Mucosa of gallbladder (tissue), 1 donor: ENCODE measurements around the gene CMC2. TPM values are rescaled to one million over a fixed set of nuclear protein-coding genes. Genes with fewer than 3 reads are reported as not detected.

ENCODE experiments used
- DNase-seq: peaks from one replicate; pipeline ENCODE4 v3.0.0-alpha.2; 2020; ENCODE audit warnings: low spot score
- total RNA-seq: library from RNA; stranded (reverse); gene quantifications from one replicate; pipeline ENCODE4 v1.2.1, GENCODE V29; 2021
- donor health status: DM: no; HTN: no; CAD: no.

The CMC2 gene
- total RNA-seq, 1 donor from 2014 or later, result 60.7 TPM

GRCh38 chr16:80932708-80933095 is 74.0 kb downstream of the CMC2 start:
- peak; percentile 42 for DNase-seq

DNA sequence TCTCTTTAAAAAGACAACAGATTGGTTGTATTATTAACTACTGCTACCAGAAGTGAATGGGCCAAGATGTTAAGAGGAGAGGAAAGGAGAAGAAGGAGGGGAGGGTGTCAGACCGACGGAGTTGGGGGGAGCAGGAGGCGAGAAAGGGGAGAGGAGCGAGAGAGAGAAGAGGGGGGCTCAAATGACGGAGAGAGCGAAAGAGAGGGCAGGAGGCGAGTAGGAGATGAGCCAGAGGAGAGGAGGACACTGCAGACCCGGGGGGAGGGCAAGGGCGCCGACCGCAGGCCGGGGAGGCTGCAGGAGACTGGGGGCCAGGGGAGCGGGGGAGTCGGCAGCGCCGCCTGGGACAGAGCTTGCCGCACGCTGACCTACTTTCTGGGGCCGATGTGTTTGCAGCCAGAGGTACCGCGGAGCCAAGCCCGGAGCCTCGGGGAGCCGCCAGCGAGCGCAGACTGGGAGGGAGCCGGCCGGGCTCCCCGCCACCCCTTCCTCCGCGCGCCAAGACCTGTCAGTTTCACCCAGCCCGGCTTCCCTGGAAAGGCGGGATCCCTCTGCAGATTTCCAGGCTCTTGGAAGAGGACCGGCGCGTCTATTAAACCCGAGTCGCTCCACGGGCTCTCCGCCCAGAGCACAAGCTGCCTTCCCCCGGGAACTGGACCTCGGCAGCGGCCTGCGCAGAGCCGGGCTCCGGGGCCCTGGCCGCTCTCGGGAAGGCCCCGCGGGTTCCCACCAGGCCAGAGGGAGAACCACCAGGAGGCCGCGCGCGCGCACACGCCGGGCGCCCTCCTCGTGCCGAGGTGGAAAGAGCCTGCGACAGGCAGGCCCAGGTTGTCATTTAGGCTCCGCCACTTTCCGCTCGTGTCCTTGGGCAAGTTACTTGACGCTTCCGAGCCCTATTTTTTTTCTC is 74.6 kb downstream of the CMC2 start:
- peak; percentile 61 for DNase-seq

DNA sequence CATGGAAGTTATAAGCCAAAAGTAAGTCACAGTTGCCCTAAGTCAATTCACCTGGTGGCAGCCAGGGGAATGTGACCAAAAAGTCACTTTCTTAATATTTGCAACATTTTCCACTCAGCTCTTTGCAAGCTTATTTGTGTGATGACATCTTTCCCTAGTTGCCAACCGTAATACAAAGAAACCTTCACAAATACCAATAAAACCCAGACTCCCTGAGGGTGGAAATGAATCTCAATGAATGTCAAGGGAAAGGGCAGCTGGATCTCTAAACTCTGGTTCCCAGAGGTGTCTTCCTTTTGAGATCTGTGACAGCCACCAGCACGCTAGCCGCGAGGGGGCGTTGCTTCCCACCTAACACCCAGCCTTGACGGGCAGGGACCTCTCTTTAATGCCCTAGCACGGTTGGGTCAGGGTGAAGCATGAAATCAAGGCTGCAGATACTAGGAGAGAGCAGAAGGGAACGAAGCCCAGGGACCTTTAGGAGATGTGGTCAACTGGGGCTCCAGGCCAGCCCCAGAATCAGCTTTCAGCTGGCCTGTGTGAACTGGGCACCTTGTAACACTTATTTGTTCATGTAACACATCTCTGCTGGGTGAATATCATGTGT is 82.2 kb downstream of the CMC2 start:
- peak; percentile 26 for DNase-seq

GRCh38 chr16:80923356-80923755 is 83.3 kb downstream of the CMC2 start:
- DNase-seq, result no peak

Other genes starting within 250 kb of the CMC2 start
- gene CDYL2, start 202.3 kb downstream of the CMC2 start, total RNA-seq, result 14.1 TPM
- 9.3 TPM for gene CENPN, start 329 bp upstream of the CMC2 start, total RNA-seq
- gene ATMIN, start 29.0 kb upstream of the CMC2 start, total RNA-seq, result 28.9 TPM
- gene C16orf46, start 70.4 kb upstream of the CMC2 start, total RNA-seq, result 1.2 TPM
- gene GCSH, start 89.5 kb upstream of the CMC2 start, total RNA-seq, result 13.1 TPM
- gene BCO1, start 231.8 kb upstream of the CMC2 start, total RNA-seq, result 6.6 TPM